ENCODE data around the gene MCC.

Gene MCC

GRCh38 chr5:113249206-113249605 is 239.0 kb downstream of the MCC start:
- TF ChIP-seq CTCF (IDR thresholded peaks at IDR 0.05) = no peak

GRCh38 chr5:113246361-113246870 is 241.8 kb downstream of the MCC start:
- TF ChIP-seq CTCF (IDR thresholded peaks at IDR 0.05) = no peak

- TF ChIP-seq CTCF (IDR thresholded peaks at IDR 0.05) = no peak
Measured at GRCh38 chr5:113245427-113246225, 242.6 kb downstream of the MCC start.

- no peak for TF ChIP-seq CTCF (IDR thresholded peaks at IDR 0.05)
Measured at GRCh38 chr5:113244966-113245365, 243.3 kb downstream of the MCC start.

GRCh38 chr5:113243349-113243664 is 244.9 kb downstream of the MCC start:
- no peak for TF ChIP-seq CTCF (IDR thresholded peaks at IDR 0.05)

- TF ChIP-seq CTCF (IDR thresholded peaks at IDR 0.05) = no peak
Measured at GRCh38 chr5:113242481-113243348, 245.5 kb downstream of the MCC start.

- no peak for TF ChIP-seq CTCF (IDR thresholded peaks at IDR 0.05)
Measured at GRCh38 chr5:113240951-113241726, 247.1 kb downstream of the MCC start.
